HG02571 (cell line): ENCODE data around the gene WNT7A.

Experiments
- ATAC-seq: cut with Tn5 transposase; IDR thresholded peaks from one replicate; pipeline ENCODE4 v1.9.1; 2021; ENCODE audit warnings: mild to moderate bottlenecking, moderate library complexity; ENCODE audit not compliant: unreplicated experiment

Gene WNT7A

DNA sequence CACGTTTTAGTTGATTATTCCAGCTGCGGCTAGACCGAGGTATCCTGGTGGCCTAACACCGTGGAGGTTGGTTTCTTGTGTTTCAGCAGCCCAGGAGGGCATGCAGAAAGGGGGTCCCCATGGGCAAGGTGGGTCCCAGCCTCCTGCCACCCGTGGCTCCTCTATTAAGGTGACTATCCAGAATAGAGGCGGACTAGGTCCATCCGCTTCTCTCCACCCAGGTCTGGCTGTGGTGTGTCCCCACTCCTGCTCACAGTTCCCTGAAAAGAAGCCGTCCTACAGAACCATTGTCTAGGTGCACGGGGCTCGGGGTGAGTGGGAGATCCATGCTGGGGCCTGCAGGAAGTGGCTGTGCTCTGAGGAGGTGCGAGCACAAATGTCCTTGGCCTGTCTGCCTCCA lies 81.5 kb downstream of the WNT7A start:
- ATAC-seq, result no peak

DNA sequence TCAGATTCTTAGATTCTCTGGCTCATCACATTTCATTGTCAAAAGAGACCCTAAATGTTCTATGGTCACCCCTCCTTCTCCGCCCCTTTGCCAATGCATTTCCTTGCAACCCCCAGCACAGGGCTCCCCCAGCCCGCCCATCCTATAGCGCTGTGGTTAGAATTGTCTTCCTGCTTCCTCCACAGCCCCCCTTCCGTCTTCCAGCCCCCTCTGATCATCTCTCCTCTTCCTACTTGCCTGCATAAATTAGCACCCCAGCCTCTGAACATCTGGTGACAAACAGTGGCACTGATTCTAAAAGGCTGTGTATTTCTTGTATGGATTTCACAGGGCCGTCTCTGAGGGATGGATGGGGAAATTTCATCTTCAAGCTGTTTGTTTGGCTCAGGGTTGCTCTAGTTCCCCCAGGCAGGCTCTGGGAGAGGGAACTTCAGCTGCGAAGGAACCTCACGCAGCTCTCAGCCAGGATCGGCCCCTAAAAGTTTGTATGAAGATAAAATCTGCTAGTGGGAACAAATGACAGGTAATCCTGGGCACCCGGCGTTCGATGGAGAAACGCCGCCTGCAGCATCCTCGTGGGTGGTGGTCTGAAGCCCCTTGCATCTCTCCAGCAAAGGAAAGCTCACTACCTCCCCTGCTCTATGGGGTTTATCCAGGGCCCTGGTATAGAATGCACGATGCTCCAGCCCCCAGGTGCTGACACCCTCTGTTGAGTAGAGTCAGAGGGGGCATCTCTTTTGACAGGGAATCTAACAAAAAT lies 83.0 kb downstream of the WNT7A start:
- ATAC-seq, result no peak

- no peak for ATAC-seq
Measured at GRCh38 chr3:13795816-13796215, 84.1 kb downstream of the WNT7A start.

DNA sequence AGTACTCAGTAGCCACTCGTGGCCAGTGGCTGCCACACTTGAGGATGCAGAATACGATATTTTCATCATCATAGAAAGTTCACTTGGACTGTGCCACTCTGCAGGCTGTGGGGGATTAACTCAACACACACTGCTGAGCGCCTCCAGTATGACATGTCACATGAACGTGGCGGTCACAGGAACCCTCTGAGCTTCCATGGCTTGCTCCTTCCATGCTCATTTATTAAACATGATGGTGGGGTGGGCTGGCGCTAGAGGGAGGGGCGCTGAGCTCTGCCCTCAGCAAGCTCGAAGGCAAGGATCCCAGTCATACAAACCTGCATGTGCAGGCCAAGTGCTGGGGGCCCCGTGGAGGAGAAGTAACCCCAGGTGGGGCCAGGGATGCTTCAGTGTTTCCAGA lies 85.5 kb downstream of the WNT7A start:
- ATAC-seq, result no peak

DNA sequence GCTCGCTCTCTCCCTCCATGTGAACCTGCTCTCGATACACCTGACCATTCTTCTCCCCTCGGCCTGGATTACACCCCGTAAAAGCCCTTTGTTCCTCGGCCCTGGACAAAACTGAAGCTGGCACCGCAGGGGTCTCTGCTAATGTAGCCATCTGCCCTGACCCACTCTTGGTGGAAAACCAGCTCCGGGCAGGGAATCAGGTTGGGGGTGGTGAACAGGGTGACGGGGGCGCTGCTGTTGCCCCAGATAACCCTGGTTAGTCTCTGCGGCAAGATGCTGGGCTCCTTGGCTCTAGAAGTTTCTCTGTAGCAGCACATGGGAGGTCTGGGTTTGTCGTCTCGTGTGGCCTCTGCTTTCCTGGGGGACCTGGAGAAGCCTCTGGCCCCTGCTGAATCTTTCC lies 86.4 kb downstream of the WNT7A start:
- no peak for ATAC-seq

DNA sequence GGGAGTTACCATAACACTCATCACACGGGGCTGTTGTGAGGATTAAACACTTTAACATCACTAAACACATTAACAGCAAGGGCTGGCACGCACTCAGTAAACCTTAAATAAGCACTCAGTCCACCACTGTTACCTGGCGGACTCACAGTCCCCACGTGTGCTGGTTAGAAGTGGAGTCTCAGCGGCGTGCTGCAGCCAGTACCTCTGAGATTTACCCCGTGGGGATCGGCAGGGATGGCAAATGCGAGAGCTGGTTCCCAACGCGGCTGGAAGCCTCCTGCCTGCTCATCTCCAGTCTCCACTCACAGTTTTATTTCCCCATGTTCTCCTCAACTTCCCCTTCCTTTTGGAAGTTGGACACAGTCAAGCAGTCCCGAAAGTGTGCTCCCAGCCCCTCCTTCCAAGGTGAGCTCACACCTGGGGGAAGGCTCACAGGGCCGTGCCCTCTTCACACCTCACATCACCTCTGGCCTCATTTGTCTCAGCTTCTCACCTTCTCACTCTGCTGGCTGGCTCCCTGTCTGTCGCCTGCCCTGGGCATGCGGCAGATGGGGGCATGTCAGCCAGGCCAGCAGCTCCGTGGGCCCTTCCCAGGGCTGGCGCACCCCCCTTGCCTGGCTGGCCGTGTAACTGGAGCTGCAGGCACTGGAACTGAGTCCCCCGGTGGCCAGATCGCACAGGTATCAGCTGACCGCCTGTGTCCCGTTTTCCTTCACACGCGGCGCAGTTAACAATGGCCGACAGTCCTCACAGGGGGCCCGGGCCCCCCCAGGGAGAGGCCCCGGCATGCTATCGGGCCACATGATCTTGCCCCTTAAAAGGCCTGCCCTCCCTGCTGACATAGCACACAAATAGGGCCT lies 87.1 kb downstream of the WNT7A start:
- no peak for ATAC-seq

DNA sequence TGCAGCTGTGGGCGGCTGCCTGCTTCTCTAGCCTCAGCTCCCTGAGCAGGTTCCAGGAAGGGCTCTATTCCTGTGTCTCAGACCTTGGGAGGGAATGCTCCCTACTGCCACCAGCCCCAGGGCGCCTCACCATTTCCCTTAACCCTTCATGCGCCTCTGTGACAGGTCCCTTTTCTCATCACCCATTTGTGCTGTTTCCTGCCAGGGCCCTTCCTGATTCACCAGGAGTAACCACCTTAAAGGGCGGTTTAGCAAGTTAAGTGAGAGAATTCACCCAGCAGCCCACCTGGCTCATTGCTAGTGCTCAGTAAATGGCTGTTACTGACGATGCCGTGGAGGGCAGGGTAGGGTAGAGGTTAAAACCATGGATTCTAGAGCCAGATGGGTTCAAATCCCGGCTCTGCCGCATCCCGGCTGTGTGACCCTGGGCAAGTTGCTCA lies 87.8 kb downstream of the WNT7A start:
- ATAC-seq, result no peak

DNA sequence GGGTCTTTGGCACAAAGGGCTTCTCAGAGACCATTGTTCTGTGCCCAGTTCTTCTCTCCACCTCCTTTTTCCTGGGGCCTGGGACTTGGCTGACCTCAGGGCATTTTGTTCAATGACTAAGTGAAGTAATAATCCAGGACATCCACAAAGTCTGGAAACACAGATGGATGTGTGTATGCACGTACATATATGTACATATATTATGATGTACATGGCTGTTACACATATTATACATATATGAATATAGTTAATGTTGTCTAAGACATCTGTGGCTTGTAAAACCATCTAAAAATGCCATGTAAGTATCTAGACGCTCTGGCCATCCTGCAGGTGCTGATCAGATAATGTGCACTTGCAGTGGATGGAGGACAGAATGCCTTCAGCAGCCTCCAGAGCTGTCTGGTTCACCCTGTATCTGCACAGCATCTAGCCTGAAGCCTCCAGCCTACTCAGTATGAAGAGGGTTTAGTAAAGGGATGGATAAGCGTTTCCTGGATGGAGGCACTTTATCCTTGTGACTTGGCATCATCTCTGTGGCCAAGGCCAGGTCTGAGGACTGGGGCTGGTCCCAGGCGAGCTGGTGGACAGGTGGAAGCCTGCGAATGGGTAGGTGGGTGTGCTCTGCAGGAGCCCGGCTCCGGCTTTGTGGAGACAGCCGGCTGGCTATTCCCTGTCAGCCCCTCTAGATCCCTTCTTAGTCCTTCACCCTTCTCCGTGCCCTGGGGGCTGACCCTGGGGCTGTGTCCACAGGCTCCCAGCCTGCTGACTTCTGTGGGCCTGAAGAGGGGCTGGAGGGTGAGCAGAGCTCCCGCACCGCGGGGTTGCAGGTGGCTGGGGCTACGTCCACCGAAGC lies 88.4 kb downstream of the WNT7A start:
- no peak for ATAC-seq

DNA sequence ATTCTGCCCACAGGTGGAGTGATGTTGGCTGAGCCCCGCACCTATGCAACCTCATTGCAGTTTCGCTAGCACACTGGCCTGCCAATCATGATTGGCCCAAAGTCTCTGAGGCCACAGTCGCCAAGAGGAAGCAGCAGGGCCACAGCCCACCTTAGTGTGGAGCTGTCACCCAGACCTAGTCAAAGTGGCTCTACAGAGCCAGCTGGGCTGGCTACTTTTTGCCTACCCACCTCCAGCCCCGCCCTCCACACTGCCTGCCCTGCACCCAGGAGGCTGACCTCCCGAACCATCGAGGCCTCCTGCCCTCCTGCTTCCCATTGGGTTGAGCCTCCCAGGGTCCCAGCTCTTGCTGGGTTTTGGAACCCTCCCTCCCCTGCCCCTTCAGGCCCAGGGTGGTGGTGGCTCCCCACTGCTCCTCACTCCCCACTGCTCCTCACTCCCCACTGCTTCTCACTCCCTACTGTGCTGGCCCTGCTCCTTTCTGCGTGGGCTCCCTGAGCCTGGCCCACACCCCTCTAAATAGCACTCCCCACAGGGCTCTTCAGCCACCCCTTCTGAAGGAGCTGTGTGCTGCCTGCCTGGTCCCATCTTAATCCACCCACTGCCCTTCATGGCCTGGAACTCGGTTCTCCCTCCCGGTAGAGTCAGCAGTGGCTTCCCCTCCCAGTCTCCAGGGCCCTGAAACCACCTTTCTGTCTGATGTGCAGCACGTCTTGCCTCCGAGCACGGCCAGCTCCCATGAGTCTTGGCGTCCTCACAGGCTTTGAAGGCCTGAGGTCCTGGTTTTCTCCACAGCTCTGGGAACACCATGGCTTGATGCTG lies 89.3 kb downstream of the WNT7A start:
- ATAC-seq, result no peak

GRCh38 chr3:13788522-13789424 lies 91.1 kb downstream of the WNT7A start:
- no peak for ATAC-seq

DNA sequence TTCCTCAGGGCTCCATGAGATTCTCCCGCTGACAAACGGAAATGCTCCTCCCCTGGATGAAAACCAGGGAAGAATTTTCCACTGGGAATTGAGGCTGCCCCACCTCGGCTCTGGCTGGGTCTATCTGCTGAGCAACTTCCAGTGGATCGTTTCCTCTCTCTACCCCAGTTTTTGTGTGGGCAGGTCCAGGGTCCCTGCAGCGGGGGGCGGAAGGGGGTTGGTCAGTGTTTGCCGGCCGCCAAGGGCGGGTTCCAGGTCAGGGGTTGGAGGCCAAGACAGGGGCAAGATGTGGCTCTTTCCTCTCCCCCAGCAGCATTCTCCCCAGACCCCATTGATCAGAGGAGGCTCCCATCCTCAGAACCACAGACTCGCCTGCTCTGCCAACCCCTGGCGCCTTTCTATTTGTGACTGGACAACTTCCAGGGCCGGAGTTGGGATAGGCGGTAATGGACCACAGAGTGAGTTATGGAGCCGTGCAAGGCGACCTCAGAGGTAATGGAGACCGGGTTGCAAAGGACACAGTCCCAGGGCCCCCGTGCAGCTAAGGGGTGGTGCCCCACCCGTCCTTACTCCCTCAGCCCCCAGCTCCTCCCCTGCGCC lies 92.2 kb downstream of the WNT7A start:
- ATAC-seq, result no peak

DNA sequence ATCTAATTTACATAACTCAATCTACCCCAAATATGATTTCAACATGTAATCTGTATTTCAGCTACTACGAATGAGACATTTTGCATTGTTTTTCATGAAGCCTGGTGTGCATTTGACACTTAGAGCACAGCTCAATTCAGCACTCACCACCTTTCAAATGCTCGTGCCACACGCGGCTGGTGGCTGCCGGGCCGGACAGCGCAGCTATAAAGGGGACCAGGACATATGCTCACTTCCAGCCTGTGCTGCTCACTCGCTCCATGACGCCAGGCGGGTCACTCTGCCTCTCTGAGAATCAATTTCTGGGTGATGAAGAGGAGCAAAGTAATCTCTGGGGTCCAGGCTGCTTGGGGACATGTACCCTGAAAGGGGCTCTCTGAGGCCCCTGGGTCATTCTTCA lies 93.1 kb downstream of the WNT7A start:
- no peak for ATAC-seq

- ATAC-seq, result no peak
Measured at GRCh38 chr3:13785853-13786436, 93.9 kb downstream of the WNT7A start.

GRCh38 chr3:13785351-13785750 lies 94.5 kb downstream of the WNT7A start:
- ATAC-seq, result no peak

- ATAC-seq, result no peak
Measured at GRCh38 chr3:13783476-13783875, 96.4 kb downstream of the WNT7A start.

- no peak for ATAC-seq
Measured at GRCh38 chr3:13782501-13782900, 97.4 kb downstream of the WNT7A start.

- no peak for ATAC-seq
Measured at GRCh38 chr3:13781417-13781816, 98.5 kb downstream of the WNT7A start.

- ATAC-seq, result no peak
Measured at GRCh38 chr3:13780432-13781176, 99.3 kb downstream of the WNT7A start.
